ENCODE data around the gene L3HYPDH. TPM values are rescaled to one million over a fixed set of nuclear protein-coding genes. Genes with fewer than 3 reads are reported as not detected.
"Not testable (repeated sequence)": the region's sequence is repeated elsewhere in the genome, so short reads cannot be mapped to it uniquely, and the experiment has no call there.

The L3HYPDH gene
- total RNA-seq, 1 experiment from 2014 or later = 60.5 TPM

GRCh38 chr14:59454139-59454538, 30.1 kb downstream of the L3HYPDH start:
- Histone ChIP-seq H3K9ac (ENCODE audit: low read length) (no peak overlapping the region), H4K20me1 (ENCODE audit: insufficient read depth, low read depth, low read length) (no peaks in the 10 kb centered on the region), H3K27ac (ENCODE audit: low read length) (no peak overlapping the region), H3K36me3 (ENCODE audit: insufficient read depth, low read length) (peaks cover 34% of the 10 kb centered on the region; the same call in 1 of the 2 replicates), H3K4me2 (ENCODE audit: low read depth, low read length, poor library complexity, severe bottlenecking) (no peak overlapping the region), H3K4me3 (ENCODE audit: low read length) (no peak overlapping the region), H3K4me1 (ENCODE audit: low read length) (no peaks in the 10 kb centered on the region), H2AFZ (ENCODE audit: low read length) (no peak overlapping the region), H3K9me2 (replicated peaks; ENCODE audit: insufficient read depth, low read length) (no peaks in the 10 kb centered on the region; the same call in 1 of the 2 replicates), H3K79me2 (ENCODE audit: low read length) (no peaks in the 10 kb centered on the region), H3K9me3 (ENCODE audit: low read length) (no peaks in the 10 kb centered on the region), H3K27me3 (ENCODE audit: low read length) (no peaks in the 10 kb centered on the region)
- no peak for DNase-seq

DNA sequence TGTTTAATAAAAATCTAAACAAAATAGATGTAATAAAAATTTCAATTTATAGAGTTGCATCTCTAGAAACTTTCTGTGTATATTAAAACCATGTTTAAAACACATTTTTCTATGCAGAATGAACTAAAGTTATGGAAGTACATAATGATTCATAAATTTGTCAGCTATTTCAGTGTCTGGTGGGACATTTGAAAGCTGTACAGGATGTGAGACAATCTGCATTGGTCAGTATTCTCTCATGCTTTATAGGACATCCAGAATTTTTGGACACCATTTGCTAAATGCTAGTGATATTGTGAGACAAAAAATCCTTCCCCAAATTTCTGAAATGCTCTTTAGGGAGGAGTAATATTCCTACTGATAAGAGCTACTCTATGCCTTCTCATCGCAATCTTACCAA, 32.4 kb downstream of the L3HYPDH start:
- Histone ChIP-seq H3K9me3 (ENCODE audit: low read length) (no peaks in the 10 kb centered on the region), H2AFZ (ENCODE audit: low read length) (no peak overlapping the region), H3K9ac (ENCODE audit: low read length) (no peak overlapping the region), H3K4me3 (ENCODE audit: low read length) (no peak overlapping the region), H3K9me2 (replicated peaks; ENCODE audit: insufficient read depth, low read length) (no peaks in the 10 kb centered on the region; the same call in 1 of the 2 replicates), H4K20me1 (ENCODE audit: insufficient read depth, low read depth, low read length) (no peaks in the 10 kb centered on the region), H3K27ac (ENCODE audit: low read length) (no peak overlapping the region), H3K79me2 (ENCODE audit: low read length) (no peaks in the 10 kb centered on the region), H3K36me3 (ENCODE audit: insufficient read depth, low read length) (peaks cover 12% of the 10 kb centered on the region; the same call in 1 of the 2 replicates), H3K4me2 (ENCODE audit: low read depth, low read length, poor library complexity, severe bottlenecking) (no peak overlapping the region), H3K27me3 (ENCODE audit: low read length) (no peaks in the 10 kb centered on the region), H3K4me1 (ENCODE audit: low read length) (no peaks in the 10 kb centered on the region)
- DNase-seq = no peak

- no peaks in the 10 kb centered on the region for H3K27me3 ChIP-seq (ENCODE audit: low read length)
- H3K4me1 ChIP-seq (ENCODE audit: low read length) = no peaks in the 10 kb centered on the region
- no peak for DNase-seq
- no peak overlapping the region for H3K27ac ChIP-seq (ENCODE audit: low read length)
- H4K20me1 ChIP-seq (ENCODE audit: insufficient read depth, low read depth, low read length) = no peaks in the 10 kb centered on the region
- H3K9me3 ChIP-seq (ENCODE audit: low read length) = no peaks in the 10 kb centered on the region
- H3K4me2 ChIP-seq (ENCODE audit: low read depth, low read length, poor library complexity, severe bottlenecking) = no peak overlapping the region
- H3K36me3 ChIP-seq (ENCODE audit: insufficient read depth, low read length) = peaks cover 7% of the 10 kb centered on the region; the same call in 1 of the 2 replicates
- H3K9me2 ChIP-seq (replicated peaks; ENCODE audit: insufficient read depth, low read length) = no peaks in the 10 kb centered on the region; the same call in 1 of the 2 replicates
- H3K9ac ChIP-seq (ENCODE audit: low read length) = no peak overlapping the region
- no peaks in the 10 kb centered on the region for H3K79me2 ChIP-seq (ENCODE audit: low read length)
- H2AFZ ChIP-seq (ENCODE audit: low read length) = no peak overlapping the region
- no peak overlapping the region for H3K4me3 ChIP-seq (ENCODE audit: low read length)
These were observed 33.5 kb downstream of the L3HYPDH start for GRCh38 chr14:59450716-59451115.

DNA sequence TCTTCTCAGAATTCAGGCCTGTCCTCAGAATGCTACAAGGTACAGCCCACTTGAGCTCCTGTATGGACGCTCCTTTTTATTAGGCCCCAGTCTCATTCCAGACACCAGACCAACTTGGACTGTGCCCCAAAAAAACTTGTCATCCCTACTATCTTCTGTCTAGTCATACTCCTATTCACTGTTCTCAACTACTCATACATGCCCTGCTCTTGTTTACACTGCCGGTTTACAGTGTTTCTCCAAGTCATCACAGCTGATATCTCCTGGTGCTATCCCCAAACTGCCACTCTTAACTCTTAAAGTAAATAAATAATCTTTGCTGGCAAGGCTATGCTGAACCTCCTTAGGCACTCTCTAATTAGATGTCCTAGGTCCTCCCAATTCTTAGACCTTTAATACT, 35.5 kb downstream of the L3HYPDH start:
- H3K79me2 ChIP-seq (ENCODE audit: low read length); H3K9me3 ChIP-seq (ENCODE audit: low read length); H3K9me2 ChIP-seq (replicated peaks; ENCODE audit: insufficient read depth, low read length); H2AFZ ChIP-seq (ENCODE audit: low read length); H3K27ac ChIP-seq (ENCODE audit: low read length); H3K4me3 ChIP-seq (ENCODE audit: low read length); H3K27me3 ChIP-seq (ENCODE audit: low read length); H3K4me2 ChIP-seq (ENCODE audit: low read depth, low read length, poor library complexity, severe bottlenecking); H4K20me1 ChIP-seq (ENCODE audit: insufficient read depth, low read depth, low read length); H3K4me1 ChIP-seq (ENCODE audit: low read length); DNase-seq; H3K9ac ChIP-seq (ENCODE audit: low read length); H3K36me3 ChIP-seq (ENCODE audit: insufficient read depth, low read length): not testable (repeated sequence)

GRCh38 chr14:59439256-59439965, 44.8 kb downstream of the L3HYPDH start:
- Histone ChIP-seq H3K36me3 (ENCODE audit: insufficient read depth, low read length) (peaks cover 9% of the 10 kb centered on the region; the same call in 1 of the 2 replicates), H3K27ac (ENCODE audit: low read length) (no peak overlapping the region), H3K79me2 (ENCODE audit: low read length) (no peaks in the 10 kb centered on the region), H3K4me2 (ENCODE audit: low read depth, low read length, poor library complexity, severe bottlenecking) (no peak overlapping the region), H4K20me1 (ENCODE audit: insufficient read depth, low read depth, low read length) (no peaks in the 10 kb centered on the region), H3K4me1 (ENCODE audit: low read length) (peaks cover 12% of the 10 kb centered on the region), H2AFZ (ENCODE audit: low read length) (no peak overlapping the region), H3K9ac (ENCODE audit: low read length) (no peak overlapping the region), H3K4me3 (ENCODE audit: low read length) (no peak overlapping the region), H3K9me2 (replicated peaks; ENCODE audit: insufficient read depth, low read length) (no peaks in the 10 kb centered on the region), H3K9me3 (ENCODE audit: low read length) (no peaks in the 10 kb centered on the region), H3K27me3 (ENCODE audit: low read length) (no peaks in the 10 kb centered on the region)
- no peak for DNase-seq

- H3K27ac ChIP-seq (ENCODE audit: low read length) = no peak overlapping the region
- H2AFZ ChIP-seq (ENCODE audit: low read length) = no peak overlapping the region
These were observed 46.0 kb downstream of the L3HYPDH start for GRCh38 chr14:59438195-59438647.

GRCh38 chr14:59435987-59436386, 48.2 kb downstream of the L3HYPDH start:
- no peaks in the 10 kb centered on the region for H4K20me1 ChIP-seq (ENCODE audit: insufficient read depth, low read depth, low read length)
- H3K27me3 ChIP-seq (ENCODE audit: low read length) = no peaks in the 10 kb centered on the region

More at GRCh38 chr14:59438195-59438647, 46.0 kb downstream of the L3HYPDH start:
- no peaks in the 10 kb centered on the region for H3K9me3 ChIP-seq (ENCODE audit: low read length)
- no peaks in the 10 kb centered on the region for H3K27me3 ChIP-seq (ENCODE audit: low read length)
- H3K4me1 ChIP-seq (ENCODE audit: low read length) = peaks cover 6% of the 10 kb centered on the region; the same call in 1 of the 2 replicates
- H3K9me2 ChIP-seq (replicated peaks; ENCODE audit: insufficient read depth, low read length) = no peaks in the 10 kb centered on the region
- H3K36me3 ChIP-seq (ENCODE audit: insufficient read depth, low read length) = peaks cover 9% of the 10 kb centered on the region; the same call in 1 of the 2 replicates
- DNase-seq = no peak
- no peak overlapping the region for H3K4me2 ChIP-seq (ENCODE audit: low read depth, low read length, poor library complexity, severe bottlenecking)
- no peak overlapping the region for H3K9ac ChIP-seq (ENCODE audit: low read length)
- no peak overlapping the region for H3K4me3 ChIP-seq (ENCODE audit: low read length)
- H4K20me1 ChIP-seq (ENCODE audit: insufficient read depth, low read depth, low read length) = no peaks in the 10 kb centered on the region
- no peaks in the 10 kb centered on the region for H3K79me2 ChIP-seq (ENCODE audit: low read length)

GRCh38 chr14:59435101-59435500, 49.1 kb downstream of the L3HYPDH start:
- Histone ChIP-seq H3K9me3 (ENCODE audit: low read length) (no peaks in the 10 kb centered on the region), H3K27me3 (ENCODE audit: low read length) (no peaks in the 10 kb centered on the region), H4K20me1 (ENCODE audit: insufficient read depth, low read depth, low read length) (no peaks in the 10 kb centered on the region), H3K4me3 (ENCODE audit: low read length) (no peak overlapping the region), H3K4me2 (ENCODE audit: low read depth, low read length, poor library complexity, severe bottlenecking) (no peak overlapping the region), H3K27ac (ENCODE audit: low read length) (no peak overlapping the region), H3K79me2 (ENCODE audit: low read length) (no peaks in the 10 kb centered on the region), H3K9ac (ENCODE audit: low read length) (no peak overlapping the region), H2AFZ (ENCODE audit: low read length) (no peak overlapping the region), H3K4me1 (ENCODE audit: low read length) (peaks cover 7% of the 10 kb centered on the region), H3K36me3 (ENCODE audit: insufficient read depth, low read length) (peaks cover 9% of the 10 kb centered on the region; the same call in 1 of the 2 replicates), H3K9me2 (replicated peaks; ENCODE audit: insufficient read depth, low read length) (no peaks in the 10 kb centered on the region)
- no peak for DNase-seq

More at GRCh38 chr14:59435987-59436386, 48.2 kb downstream of the L3HYPDH start:
- no peaks in the 10 kb centered on the region for H3K9me2 ChIP-seq (replicated peaks; ENCODE audit: insufficient read depth, low read length)
- H3K9ac ChIP-seq (ENCODE audit: low read length) = no peak overlapping the region
- H2AFZ ChIP-seq (ENCODE audit: low read length) = no peak overlapping the region
- no peak overlapping the region for H3K27ac ChIP-seq (ENCODE audit: low read length)
- H3K4me1 ChIP-seq (ENCODE audit: low read length) = peaks cover 6% of the 10 kb centered on the region; the same call in 1 of the 2 replicates
- no peak for DNase-seq
- H3K4me3 ChIP-seq (ENCODE audit: low read length) = no peak overlapping the region
- H3K36me3 ChIP-seq (ENCODE audit: insufficient read depth, low read length) = peaks cover 9% of the 10 kb centered on the region; the same call in 1 of the 2 replicates
- H3K9me3 ChIP-seq (ENCODE audit: low read length) = no peaks in the 10 kb centered on the region
- H3K4me2 ChIP-seq (ENCODE audit: low read depth, low read length, poor library complexity, severe bottlenecking) = no peak overlapping the region
- H3K79me2 ChIP-seq (ENCODE audit: low read length) = no peaks in the 10 kb centered on the region

Data from Karpas-422 (cell line).